K562 (cell line): Measurements from ENCODE around the gene CIP2A.

Source experiments
- BHLHE40 ChIP-seq: IDR thresholded peaks from 2 replicates; pipeline ENCODE4 v1.6.1; 2011; ENCODE audit warnings: low read length, improper control_type of control experiment
- EGR1 ChIP-seq: fragments of 450-650 bp; conservative IDR thresholded peaks from 2 replicates; pipeline ENCODE4 v1.6.1; 2017; ENCODE audit warnings: mild to moderate bottlenecking
- FOXM1 ChIP-seq, 2 experiments: fragments of 450-650 bp in 1 of 2; sonication (generic) in 1 of 2; formaldehyde crosslinking in 1 of 2; IDR thresholded peaks; 2 replicates each; pipeline versions ENCODE4 v1.6.1 to v1.9.0; 2017 to 2022; ENCODE audit warnings: low read depth in 2 of 2, mild to moderate bottlenecking in 2 of 2, missing genetic modification reagents in 1 of 2, moderate library complexity in 1 of 2
- SIN3A ChIP-seq, 2 experiments: fragments of 150-350 bp in 1 of 2; IDR thresholded peaks; 2 replicates each; pipeline ENCODE4 v1.6.1; 2011 to 2016; ENCODE audit warnings: borderline replicate concordance in 2 of 2, low read depth in 2 of 2, low read length in 2 of 2, mild to moderate bottlenecking in 2 of 2, moderate library complexity in 2 of 2; ENCODE audit not compliant: control insufficient read depth in 1 of 2
- SIX5 ChIP-seq, 2 experiments: IDR thresholded peaks; 2 replicates each; pipeline ENCODE4 v1.6.1; 2011; ENCODE audit warnings: low read length in 2 of 2, borderline replicate concordance in 1 of 2, low read depth in 1 of 2, mild to moderate bottlenecking in 1 of 2, moderate library complexity in 1 of 2; ENCODE audit not compliant: insufficient read depth in 1 of 2
- TCFL5 ChIP-seq: fragments of 250-450 bp; sonication (Bioruptor Pico); conservative IDR thresholded peaks from 2 replicates; pipeline ENCODE4 v1.6.1; 2021; ENCODE audit warnings: mild to moderate bottlenecking, moderate library complexity, matching md5 sums
- ZNF707 ChIP-seq: fragments of 250-450 bp; sonication (Bioruptor Pico); conservative IDR thresholded peaks from 2 replicates; pipeline ENCODE4 v1.8.0; 2022; ENCODE audit warnings: inconsistent platforms, mild to moderate bottlenecking, moderate library complexity
- TF ChIP-seq, protein P1 (sequence below): fragments of 450-650 bp; IDR thresholded peaks from 2 replicates; pipeline ENCODE4 v1.6.1; 2016; ENCODE audit warnings: missing biosample characterization, missing genetic modification characterization
- TF ChIP-seq, protein P2 (sequence below), 2 experiments: fragments of 450-650 bp in 1 of 2; sonication (generic) in 1 of 2; formaldehyde crosslinking in 1 of 2; IDR thresholded peaks in 1 of 2; conservative IDR thresholded peaks in 1 of 2; 2 replicates each; pipeline versions ENCODE4 v1.6.1 to v1.8.1; 2016 to 2023; ENCODE audit warnings: mild to moderate bottlenecking in 2 of 2, moderate library complexity in 2 of 2, inconsistent platforms in 1 of 2, missing genetic modification reagents in 1 of 2
- TF ChIP-seq, protein P3 (sequence below): sonication (generic); formaldehyde crosslinking; IDR thresholded peaks from 2 replicates; pipeline ENCODE4 v1.5.0; 2020; ENCODE audit warnings: missing genetic modification reagents
- TF ChIP-seq, protein P4 (sequence below): sonication (generic); formaldehyde crosslinking; IDR thresholded peaks from 2 replicates; pipeline ENCODE4 v1.8.0; 2022; ENCODE audit warnings: missing genetic modification reagents, mild to moderate bottlenecking, borderline replicate concordance
- TF ChIP-seq, protein P5 (sequence below), 3 experiments: IDR thresholded peaks in 2 of 3; conservative IDR thresholded peaks in 1 of 3; 2 replicates each; pipeline ENCODE4 v1.5.1; 2011 to 2012; ENCODE audit warnings: low read length in 3 of 3, mild to moderate bottlenecking in 3 of 3, control low read depth in 2 of 3, improper control_type of control experiment in 1 of 3, inconsistent platforms in 1 of 3, low read depth in 1 of 3, mixed read lengths in 1 of 3, moderate library complexity in 1 of 3; ENCODE audit not compliant: insufficient read depth in 2 of 3

DNA sequence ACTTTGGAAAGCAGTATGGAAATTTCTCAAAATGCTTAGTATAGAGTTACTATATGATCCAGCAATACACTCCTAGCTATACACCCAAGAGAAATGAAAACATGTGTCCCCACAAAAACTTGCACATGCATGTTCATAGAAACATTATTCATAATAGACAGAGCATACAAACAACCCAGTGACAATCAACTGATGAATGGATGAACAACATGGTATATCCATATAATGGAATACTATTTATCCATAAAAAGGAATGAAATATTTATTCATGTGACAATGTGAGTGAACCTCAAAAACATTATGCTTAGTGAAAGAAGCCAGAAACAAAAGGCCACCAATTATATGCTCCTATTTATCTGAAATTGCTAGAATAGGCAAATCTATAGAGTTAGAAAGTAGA is 85.5 kb downstream of the CIP2A start:
- TF ChIP-seq, protein P1, sequence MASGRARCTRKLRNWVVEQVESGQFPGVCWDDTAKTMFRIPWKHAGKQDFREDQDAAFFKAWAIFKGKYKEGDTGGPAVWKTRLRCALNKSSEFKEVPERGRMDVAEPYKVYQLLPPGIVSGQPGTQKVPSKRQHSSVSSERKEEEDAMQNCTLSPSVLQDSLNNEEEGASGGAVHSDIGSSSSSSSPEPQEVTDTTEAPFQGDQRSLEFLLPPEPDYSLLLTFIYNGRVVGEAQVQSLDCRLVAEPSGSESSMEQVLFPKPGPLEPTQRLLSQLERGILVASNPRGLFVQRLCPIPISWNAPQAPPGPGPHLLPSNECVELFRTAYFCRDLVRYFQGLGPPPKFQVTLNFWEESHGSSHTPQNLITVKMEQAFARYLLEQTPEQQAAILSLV (tag): no peak
- TF ChIP-seq, protein P2, sequence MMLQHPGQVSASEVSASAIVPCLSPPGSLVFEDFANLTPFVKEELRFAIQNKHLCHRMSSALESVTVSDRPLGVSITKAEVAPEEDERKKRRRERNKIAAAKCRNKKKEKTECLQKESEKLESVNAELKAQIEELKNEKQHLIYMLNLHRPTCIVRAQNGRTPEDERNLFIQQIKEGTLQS (IDR thresholded peaks at IDR 0.05): no peak
- TF ChIP-seq, protein P2 (CRISPR knock-in tag; conservative IDR thresholded peaks at IDR 0.05): no peak
- TF ChIP-seq EGR1 (no peak), SIX5 (IDR thresholded peaks at IDR 0.05; ENCODE audit: borderline replicate concordance in 1 of 2, insufficient read depth in 1 of 2, low read depth in 1 of 2, low read length in 2 of 2) (no peak), TCFL5 (CRISPR knock-in tag) (no peak), BHLHE40 (no peak), FOXM1 (IDR thresholded peaks at IDR 0.05; ENCODE audit: low read depth) (no peak), FOXM1 (CRISPR knock-in tag; IDR thresholded peaks at IDR 0.05; ENCODE audit: low read depth) (no peak), SIN3A (IDR thresholded peaks at IDR 0.05; ENCODE audit: borderline replicate concordance in 2 of 2, control insufficient read depth in 1 of 2, low read depth in 2 of 2, low read length in 2 of 2) (no peak), ZNF707 (CRISPR knock-in tag) (no peak)
- TF ChIP-seq, protein P3, sequence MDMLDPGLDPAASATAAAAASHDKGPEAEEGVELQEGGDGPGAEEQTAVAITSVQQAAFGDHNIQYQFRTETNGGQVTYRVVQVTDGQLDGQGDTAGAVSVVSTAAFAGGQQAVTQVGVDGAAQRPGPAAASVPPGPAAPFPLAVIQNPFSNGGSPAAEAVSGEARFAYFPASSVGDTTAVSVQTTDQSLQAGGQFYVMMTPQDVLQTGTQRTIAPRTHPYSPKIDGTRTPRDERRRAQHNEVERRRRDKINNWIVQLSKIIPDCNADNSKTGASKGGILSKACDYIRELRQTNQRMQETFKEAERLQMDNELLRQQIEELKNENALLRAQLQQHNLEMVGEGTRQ (CRISPR knock-in tag): no peak
- TF ChIP-seq, protein P4, sequence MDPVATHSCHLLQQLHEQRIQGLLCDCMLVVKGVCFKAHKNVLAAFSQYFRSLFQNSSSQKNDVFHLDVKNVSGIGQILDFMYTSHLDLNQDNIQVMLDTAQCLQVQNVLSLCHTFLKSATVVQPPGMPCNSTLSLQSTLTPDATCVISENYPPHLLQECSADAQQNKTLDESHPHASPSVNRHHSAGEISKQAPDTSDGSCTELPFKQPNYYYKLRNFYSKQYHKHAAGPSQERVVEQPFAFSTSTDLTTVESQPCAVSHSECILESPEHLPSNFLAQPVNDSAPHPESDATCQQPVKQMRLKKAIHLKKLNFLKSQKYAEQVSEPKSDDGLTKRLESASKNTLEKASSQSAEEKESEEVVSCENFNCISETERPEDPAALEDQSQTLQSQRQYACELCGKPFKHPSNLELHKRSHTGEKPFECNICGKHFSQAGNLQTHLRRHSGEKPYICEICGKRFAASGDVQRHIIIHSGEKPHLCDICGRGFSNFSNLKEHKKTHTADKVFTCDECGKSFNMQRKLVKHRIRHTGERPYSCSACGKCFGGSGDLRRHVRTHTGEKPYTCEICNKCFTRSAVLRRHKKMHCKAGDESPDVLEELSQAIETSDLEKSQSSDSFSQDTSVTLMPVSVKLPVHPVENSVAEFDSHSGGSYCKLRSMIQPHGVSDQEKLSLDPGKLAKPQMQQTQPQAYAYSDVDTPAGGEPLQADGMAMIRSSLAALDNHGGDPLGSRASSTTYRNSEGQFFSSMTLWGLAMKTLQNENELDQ (CRISPR knock-in tag): no peak
- TF ChIP-seq, protein P5, sequence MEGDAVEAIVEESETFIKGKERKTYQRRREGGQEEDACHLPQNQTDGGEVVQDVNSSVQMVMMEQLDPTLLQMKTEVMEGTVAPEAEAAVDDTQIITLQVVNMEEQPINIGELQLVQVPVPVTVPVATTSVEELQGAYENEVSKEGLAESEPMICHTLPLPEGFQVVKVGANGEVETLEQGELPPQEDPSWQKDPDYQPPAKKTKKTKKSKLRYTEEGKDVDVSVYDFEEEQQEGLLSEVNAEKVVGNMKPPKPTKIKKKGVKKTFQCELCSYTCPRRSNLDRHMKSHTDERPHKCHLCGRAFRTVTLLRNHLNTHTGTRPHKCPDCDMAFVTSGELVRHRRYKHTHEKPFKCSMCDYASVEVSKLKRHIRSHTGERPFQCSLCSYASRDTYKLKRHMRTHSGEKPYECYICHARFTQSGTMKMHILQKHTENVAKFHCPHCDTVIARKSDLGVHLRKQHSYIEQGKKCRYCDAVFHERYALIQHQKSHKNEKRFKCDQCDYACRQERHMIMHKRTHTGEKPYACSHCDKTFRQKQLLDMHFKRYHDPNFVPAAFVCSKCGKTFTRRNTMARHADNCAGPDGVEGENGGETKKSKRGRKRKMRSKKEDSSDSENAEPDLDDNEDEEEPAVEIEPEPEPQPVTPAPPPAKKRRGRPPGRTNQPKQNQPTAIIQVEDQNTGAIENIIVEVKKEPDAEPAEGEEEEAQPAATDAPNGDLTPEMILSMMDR (IDR thresholded peaks at IDR 0.05 in 2 of 3, conservative IDR thresholded peaks at IDR 0.05 in 1 of 3; ENCODE audit: insufficient read depth in 2 of 3, low read depth in 1 of 3, low read length in 3 of 3): no peak
